Mesenchymal stem cell (in vitro differentiated cells and primary cell): Measurements from ENCODE around the gene DUOX2.
A peak's percentile ranks its signal among the peaks of the same experiment; 100 is the strongest.

Experiments used
- DNase-seq: peaks from one replicate; pipeline ENCODE4 v3.0.0-alpha.2; 2013
- H2AFZ ChIP-seq: one replicate; pipeline ENCODE4 v1.6.1; 2013; ENCODE audit warnings: low read depth, mild to moderate bottlenecking, control low read depth, inconsistent platforms, low read length, moderate library complexity
- H2AK5ac ChIP-seq: 2 replicates; pipeline ENCODE4 v1.6.1; 2013; ENCODE audit warnings: low read length, moderate library complexity, mild to moderate bottlenecking, inconsistent platforms; ENCODE audit not compliant: severe bottlenecking
- H2BK120ac ChIP-seq: one replicate; pipeline ENCODE4 v1.6.1; 2013; ENCODE audit warnings: low read depth, mild to moderate bottlenecking, inconsistent platforms, low read length, moderate library complexity
- H2BK12ac ChIP-seq, 2 experiments: one replicate each; pipeline ENCODE4 v1.6.1; 2013; ENCODE audit warnings: inconsistent platforms in 2 of 2, low read length in 2 of 2, mild to moderate bottlenecking in 2 of 2, moderate library complexity in 2 of 2, control low read depth in 1 of 2
- H2BK15ac ChIP-seq: one replicate; pipeline ENCODE4 v1.6.1; 2013; ENCODE audit warnings: mild to moderate bottlenecking, low read depth, inconsistent platforms; ENCODE audit not compliant: poor library complexity, severe bottlenecking
- H2BK5ac ChIP-seq: 2 replicates; pipeline ENCODE4 v1.6.1; 2013; ENCODE audit warnings: low read depth, mild to moderate bottlenecking, low read length, control low read depth, inconsistent platforms; ENCODE audit not compliant: poor library complexity, severe bottlenecking
- H3K14ac ChIP-seq, 2 experiments: one replicate each; pipeline ENCODE4 v1.6.1; 2013; ENCODE audit warnings: inconsistent platforms in 2 of 2, low read length in 2 of 2, control low read depth in 1 of 2, mild to moderate bottlenecking in 1 of 2, moderate library complexity in 1 of 2
- H3K18ac ChIP-seq, 2 experiments: one replicate each; pipeline ENCODE4 v1.6.1; 2013; ENCODE audit warnings: inconsistent platforms in 2 of 2, low read length in 2 of 2, control low read depth in 1 of 2, low read depth in 1 of 2, mild to moderate bottlenecking in 1 of 2
- H3K23ac ChIP-seq, 2 experiments: one replicate each; pipeline ENCODE4 v1.6.1; 2013; ENCODE audit warnings: inconsistent platforms in 2 of 2, low read length in 2 of 2, mild to moderate bottlenecking in 2 of 2, moderate library complexity in 2 of 2, control low read depth in 1 of 2
- H3K27ac ChIP-seq: 2 replicates; pipeline ENCODE4 v1.5.1; 2013; ENCODE audit warnings: mild to moderate bottlenecking, moderate library complexity, low read length, control low read depth, inconsistent platforms; ENCODE audit not compliant: poor library complexity, severe bottlenecking
- H3K27me3 ChIP-seq, 2 experiments: 2 replicates each; pipeline versions ENCODE4 v1.6.1 to v1.7.0; 2013; ENCODE audit warnings: low read length in 2 of 2, mild to moderate bottlenecking in 2 of 2, moderate library complexity in 2 of 2, control low read depth in 1 of 2, inconsistent platforms in 1 of 2; ENCODE audit not compliant: control insufficient read depth in 1 of 2, insufficient read depth in 1 of 2
- H3K36me3 ChIP-seq, 2 experiments: 2 replicates each; pipeline versions ENCODE4 v1.6.1 to v1.7.0; 2013; ENCODE audit warnings: low read length in 2 of 2, control low read depth in 1 of 2, inconsistent platforms in 1 of 2, low read depth in 1 of 2, mild to moderate bottlenecking in 1 of 2; ENCODE audit not compliant: insufficient read depth in 2 of 2, control insufficient read depth in 1 of 2
- H3K4ac ChIP-seq, 2 experiments: one replicate each; pipeline ENCODE4 v1.6.1; 2013; ENCODE audit warnings: inconsistent platforms in 2 of 2, low read length in 2 of 2, mild to moderate bottlenecking in 2 of 2, moderate library complexity in 2 of 2, control low read depth in 1 of 2, low read depth in 1 of 2
- H3K4me1 ChIP-seq: 2 replicates; pipeline ENCODE4 v1.6.1; 2013; ENCODE audit warnings: low read depth, low read length, control low read depth; ENCODE audit not compliant: control insufficient read depth, insufficient read depth
- H3K4me2 ChIP-seq: 2 replicates; pipeline ENCODE4 v1.6.1; 2013; ENCODE audit warnings: low read length, mild to moderate bottlenecking, inconsistent platforms; ENCODE audit not compliant: poor library complexity, severe bottlenecking
- H3K4me3 ChIP-seq, 2 experiments: 2 replicates each; pipeline versions ENCODE4 v1.5.1 to v1.7.0; 2013; ENCODE audit warnings: low read length in 2 of 2, mild to moderate bottlenecking in 2 of 2, control low read depth in 1 of 2, low read depth in 1 of 2; ENCODE audit not compliant: insufficient read depth in 1 of 2
- H3K79me1 ChIP-seq: replicated peaks from 2 replicates; pipeline ENCODE4 v1.6.1; 2013; ENCODE audit warnings: mild to moderate bottlenecking, control low read depth, low read length, inconsistent platforms; ENCODE audit not compliant: poor library complexity, severe bottlenecking
- H3K9ac ChIP-seq: 2 replicates; pipeline ENCODE4 v1.7.0; 2013; ENCODE audit warnings: mild to moderate bottlenecking, low read length, moderate library complexity
- H3K9me3 ChIP-seq: 2 replicates; pipeline ENCODE4 v1.7.0; 2013; ENCODE audit warnings: mild to moderate bottlenecking, low read length; ENCODE audit not compliant: control insufficient read depth
- H4K8ac ChIP-seq: one replicate; pipeline ENCODE4 v1.6.1; 2013; ENCODE audit warnings: inconsistent platforms, mild to moderate bottlenecking, low read length, moderate library complexity
- H4K91ac ChIP-seq: one replicate; pipeline ENCODE4 v1.6.1; 2013; ENCODE audit warnings: mild to moderate bottlenecking, low read length, inconsistent platforms
- WGBS: methylation state at CpG from one replicate; pipeline ENCODE4 v1.1.7; 2013; ENCODE audit warnings: mixed read lengths; 5-methylcytosine and 5-hydroxymethylcytosine counted together

DUOX2 gene

DNA sequence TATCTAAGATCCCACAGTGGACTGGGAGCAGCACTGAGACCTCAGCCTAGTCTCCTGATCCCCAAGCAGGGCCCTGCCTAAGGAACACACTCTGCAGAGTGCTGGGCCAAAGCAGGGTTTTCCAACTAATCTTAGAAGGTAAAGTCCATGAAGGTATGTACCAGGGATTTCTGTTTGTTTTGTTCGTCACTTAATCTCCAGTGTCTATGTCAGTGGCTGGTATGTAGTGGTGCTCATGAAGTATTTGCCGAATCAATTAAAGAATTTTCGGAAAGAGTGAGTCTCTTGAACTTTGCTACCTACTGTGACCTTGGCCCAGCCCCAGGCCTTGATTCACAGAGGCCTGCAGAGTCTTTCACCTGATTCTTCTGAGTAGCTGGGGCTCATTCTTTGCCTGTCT lies 17.5 kb upstream of the DUOX2 start:
- Histone ChIP-seq H4K91ac (no peak overlapping the region), H2AFZ (no peak overlapping the region), H3K4ac (no peak overlapping the region), H3K79me1 (no peaks in the 10 kb centered on the region), H3K27me3 (peaks cover 73 to 85% of the 10 kb centered on the region in 2 experiments), H3K9me3 (no peaks in the 10 kb centered on the region), H3K4me1 (peaks cover 15% of the 10 kb centered on the region), H2BK15ac (no peak overlapping the region), H3K36me3 (no peaks in the 10 kb centered on the region), H3K9ac (no peak overlapping the region), H2BK5ac (no peak overlapping the region), H2BK120ac (no peak overlapping the region), H4K8ac (no peak overlapping the region), H2BK12ac (no peak overlapping the region), H3K4me2 (no peak overlapping the region), H2AK5ac (no peak overlapping the region), H3K18ac (no peak overlapping the region), H3K27ac (no peak overlapping the region), H3K4me3 (no peak overlapping the region), H3K23ac (no peak overlapping the region), H3K14ac (no peak overlapping the region)
- DNase-seq = no peak
- WGBS = 86% methylated on average over 3 of the region's 3 CpGs

DNA sequence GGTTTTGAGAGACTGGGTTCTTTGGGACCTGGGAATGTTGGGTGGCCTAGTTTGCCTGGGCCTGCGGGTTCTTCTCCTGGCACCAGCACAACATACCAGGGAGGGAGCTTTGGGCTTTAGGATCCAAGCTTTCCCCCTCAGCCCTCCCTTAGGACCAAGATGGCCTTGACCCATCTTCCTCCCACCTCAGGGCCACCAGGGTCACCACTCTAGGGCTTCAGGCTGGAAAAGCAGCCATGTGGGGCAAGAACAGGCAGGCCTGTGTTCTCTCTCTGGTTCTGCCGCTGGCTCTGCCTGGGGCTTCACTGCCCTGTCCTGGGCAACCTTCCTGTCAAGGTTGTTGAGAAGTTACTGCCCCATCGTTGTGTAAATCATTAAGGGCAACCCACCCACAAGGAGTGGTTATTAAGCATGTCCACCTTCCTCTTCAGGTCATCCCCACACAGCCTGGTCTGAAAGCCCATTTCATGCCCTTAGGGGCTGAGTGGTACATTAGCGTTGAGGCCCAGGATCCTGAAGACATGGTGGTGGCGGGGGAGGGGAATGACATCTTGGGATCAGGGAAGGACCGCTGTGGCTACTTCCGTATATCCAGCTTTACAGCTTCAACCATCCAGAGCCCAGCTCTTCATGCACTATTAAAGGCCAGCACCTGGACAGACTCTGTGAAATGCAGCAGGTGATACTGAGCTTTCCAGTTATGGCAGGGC lies 16.5 kb upstream of the DUOX2 start:
- no peak overlapping the region for H3K23ac ChIP-seq
- no peak overlapping the region for H3K4me3 ChIP-seq
- no peak overlapping the region for H2BK120ac ChIP-seq
- H2BK12ac ChIP-seq = no peak overlapping the region
- H2AFZ ChIP-seq = no peak overlapping the region
- peaks cover 15% of the 10 kb centered on the region for H3K4me1 ChIP-seq
- 83% methylated on average over 5 of the region's 7 CpGs for WGBS
- H2BK15ac ChIP-seq = no peak overlapping the region
- H3K18ac ChIP-seq = no peak overlapping the region
- H3K9me3 ChIP-seq = no peaks in the 10 kb centered on the region
- H3K36me3 ChIP-seq = no peaks in the 10 kb centered on the region
- no peak overlapping the region for H4K8ac ChIP-seq
- DNase-seq = no peak
- no peak overlapping the region for H3K27ac ChIP-seq
- H3K4ac ChIP-seq = no peak overlapping the region
- H2BK5ac ChIP-seq = no peak overlapping the region
- H4K91ac ChIP-seq = no peak overlapping the region
- H3K27me3 ChIP-seq = peaks cover 76 to 88% of the 10 kb centered on the region in 2 experiments
- H3K79me1 ChIP-seq = no peaks in the 10 kb centered on the region
- H3K4me2 ChIP-seq = no peak overlapping the region
- H3K9ac ChIP-seq = no peak overlapping the region
- H2AK5ac ChIP-seq = no peak overlapping the region
- no peak overlapping the region for H3K14ac ChIP-seq

DNA sequence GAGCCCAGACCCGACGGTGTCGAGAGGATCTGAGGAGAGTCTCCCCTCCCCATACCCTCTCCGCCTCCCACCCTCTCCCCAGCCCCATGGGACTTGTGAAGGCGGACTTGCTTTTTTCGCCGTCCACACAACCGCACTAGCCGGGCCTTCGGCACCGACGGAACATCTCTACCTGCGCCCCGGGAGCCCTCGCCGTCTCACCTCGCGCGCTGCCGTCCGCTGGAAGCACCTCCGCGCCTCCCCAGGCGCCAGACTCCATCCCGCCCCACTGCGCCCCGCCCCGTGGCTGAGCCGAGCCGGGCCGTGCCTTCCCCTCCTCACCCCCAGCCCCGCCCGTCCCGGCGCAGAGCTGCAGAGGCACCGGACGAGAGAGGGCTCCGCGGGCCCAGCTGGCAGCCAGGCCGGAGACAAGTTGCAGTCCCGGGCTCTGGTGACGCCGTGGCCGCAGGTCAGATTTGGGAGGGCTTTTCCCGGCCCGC lies 15.7 kb upstream of the DUOX2 start, which contains the start of the genes DUOX1 and DUOXA1:
Gene DUOX1 (plus strand): TSS at position 344 of the 479 bp plus-strand sequence. CDS start 1,973 bp downstream, outside the sequence.
Gene DUOXA1 (minus strand): TSS at position 229 of the 479 bp plus-strand sequence. CDS start 6,865 bp downstream, outside the sequence.
- H2BK12ac ChIP-seq = no peak within 1 kb of the TSS
- H3K4me2 ChIP-seq = no peak within 1 kb of the TSS
- H3K18ac ChIP-seq = no peak within 1 kb of the TSS
- peak within 1 kb of the TSS in 1 of 2 experiments; percentile 60 for H3K4me3 ChIP-seq
- H3K4ac ChIP-seq = no peak within 1 kb of the TSS
- no peak within 1 kb of the TSS for H2BK120ac ChIP-seq
- no peak within 1 kb of the TSS for H2AK5ac ChIP-seq
- H3K4me1 ChIP-seq = peaks cover 15% of the 10 kb centered on the region
- H3K79me1 ChIP-seq = no peaks in the 10 kb centered on the region
- H3K9ac ChIP-seq = peak within 1 kb of the TSS; percentile 49
- no peak for DNase-seq
- H3K27ac ChIP-seq = no peak within 1 kb of the TSS
- no peaks in the 10 kb centered on the region for H3K9me3 ChIP-seq
- H3K36me3 ChIP-seq = no peaks in the 10 kb centered on the region
- H3K14ac ChIP-seq = no peak within 1 kb of the TSS
- H2BK15ac ChIP-seq = no peak within 1 kb of the TSS
- peaks cover 77 to 90% of the 10 kb centered on the region in 2 experiments for H3K27me3 ChIP-seq
- peak within 1 kb of the TSS; percentile 65 for H2AFZ ChIP-seq
- H2BK5ac ChIP-seq = no peak within 1 kb of the TSS
- WGBS = 6% methylated on average over 41 of the region's 46 CpGs
- peak within 1 kb of the TSS in 1 of 2 experiments; percentile 74 for H3K23ac ChIP-seq
- no peak within 1 kb of the TSS for H4K8ac ChIP-seq
- H4K91ac ChIP-seq = no peak within 1 kb of the TSS

DNA sequence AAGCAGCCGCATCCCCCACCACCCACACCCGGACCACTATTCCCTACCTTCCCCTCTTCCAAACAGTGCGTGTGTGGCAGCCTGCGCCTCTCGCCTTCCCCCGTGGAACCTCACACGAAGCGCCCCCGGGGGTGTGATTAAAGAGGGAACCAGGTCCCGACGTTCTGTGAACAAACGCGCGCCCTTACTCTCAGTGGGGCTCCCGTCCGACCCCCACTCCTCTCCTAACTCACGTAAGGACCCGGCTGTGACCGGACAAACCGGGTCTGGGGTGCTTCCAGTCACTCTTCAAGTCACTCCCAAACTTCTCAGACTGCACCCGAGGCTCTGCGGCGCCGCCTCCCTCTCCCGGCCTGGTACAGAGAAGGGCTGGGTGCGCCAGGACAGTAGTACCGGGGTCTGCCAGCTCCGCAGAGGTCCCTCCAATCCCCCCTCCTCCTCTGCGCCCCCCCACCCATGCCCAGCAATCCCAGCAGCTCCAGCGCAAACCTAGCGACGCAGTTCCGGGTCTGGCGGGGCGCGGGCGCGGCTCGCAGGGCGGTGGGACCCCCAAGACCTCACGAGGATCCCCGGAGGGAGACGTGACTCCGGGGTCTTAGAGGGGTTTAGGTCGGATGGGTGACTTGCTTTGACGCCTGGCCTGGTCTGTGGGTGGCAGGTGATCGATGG lies 15.1 kb upstream of the DUOX2 start:
- Histone ChIP-seq H3K23ac (peak overlapping the region in 1 of 2 experiments; percentile 74), H3K4me3 (peak overlapping the region in 1 of 2 experiments; percentile 60), H2BK15ac (no peak overlapping the region), H2BK120ac (no peak overlapping the region), H2AFZ (peak overlapping the region; percentile 65), H2BK12ac (no peak overlapping the region), H3K14ac (no peak overlapping the region), H3K79me1 (no peaks in the 10 kb centered on the region), H3K27ac (no peak overlapping the region), H4K91ac (no peak overlapping the region), H3K9me3 (no peaks in the 10 kb centered on the region), H3K18ac (no peak overlapping the region), H3K4ac (no peak overlapping the region), H3K9ac (peak overlapping the region; percentile 49), H2AK5ac (no peak overlapping the region), H3K4me1 (peaks cover 15% of the 10 kb centered on the region), H2BK5ac (no peak overlapping the region), H3K27me3 (peaks cover 71 to 88% of the 10 kb centered on the region in 2 experiments), H3K36me3 (no peaks in the 10 kb centered on the region), H3K4me2 (no peak overlapping the region), H4K8ac (no peak overlapping the region)
- DNase-seq = no peak
- WGBS = 2% methylated on average over 40 of the region's 47 CpGs
